Uterus (tissue), 4 donors: Measurements from ENCODE around the gene OPRM1. TPM values are rescaled to one million over a fixed set of nuclear protein-coding genes. Genes with fewer than 3 reads are reported as not detected.

Source experiments
- DNase-seq, 2 donors: peaks; one replicate each; pipeline ENCODE4 v3.0.0-alpha.2; 2019 to 2020
- H3K27ac ChIP-seq, 2 donors: fragments of 200-600 bp; sonication (generic); 1 replicate in 1 of 2; 2 replicates in 1 of 2; pipeline ENCODE4 v1.5.1; 2016 to 2018
- H3K27me3 ChIP-seq, 2 donors: fragments of 200-600 bp; sonication (generic); one replicate each; pipeline ENCODE4 v1.5.1; 2018 to 2019; ENCODE audit warnings: control low read depth in 1 of 2
- H3K36me3 ChIP-seq, 2 donors: fragments of 200-600 bp; sonication (generic); one replicate each; pipeline ENCODE4 v1.5.1; 2019; ENCODE audit warnings: control low read depth in 1 of 2
- H3K4me1 ChIP-seq, 2 donors: fragments of 200-600 bp; sonication (generic); one replicate each; pipeline ENCODE4 v1.5.1; 2018 to 2019; ENCODE audit warnings: control low read depth in 1 of 2
- H3K4me3 ChIP-seq, 2 donors: fragments of 200-600 bp; sonication (generic); 1 replicate in 1 of 2; 2 replicates in 1 of 2; pipeline ENCODE4 v1.5.1; 2018 to 2019; ENCODE audit warnings: mild to moderate bottlenecking in 1 of 2
- H3K9me3 ChIP-seq, 2 donors: fragments of 200-600 bp; sonication (generic); one replicate each; pipeline ENCODE4 v1.5.1; 2019; ENCODE audit warnings: control low read depth in 1 of 2
- CTCF ChIP-seq, 4 experiments: fragments of 200-600 bp in 2 of 4; fragments of 450-650 bp in 2 of 4; sonication (generic) in 2 of 4; IDR thresholded peaks; one replicate each; pipeline ENCODE4 v1.5.1; 2016 to 2019; ENCODE audit warnings: antibody characterized with exemption in 4 of 4, mild to moderate bottlenecking in 2 of 4, moderate library complexity in 1 of 4
- POLR2A ChIP-seq, 2 donors: fragments of 450-650 bp; IDR thresholded peaks; one replicate each; pipeline ENCODE4 v1.6.1; 2016; ENCODE audit warnings: antibody characterized with exemption in 2 of 2, mild to moderate bottlenecking in 1 of 2, moderate library complexity in 1 of 2
- intact Hi-C: fragments of 100-400 bp; cut with DNase I; formaldehyde crosslinking; loops from one replicate; pipeline ENCODE4 v1.15.1; 2023; ENCODE audit warnings: low total_unique reads
- total RNA-seq, 4 donors: library from RNA; depleted of rRNA in 3 of 4; stranded (reverse); fragments of >200 nt in 3 of 4; gene quantifications; one replicate each; pipeline versions ENCODE4 v1.1.0 to v1.2.4, GENCODE V29; 2014 to 2023
- donor health status: DM: yes; HTN: yes; CAD: no.

The OPRM1 gene
- total RNA-seq, 4 donors from 2014 or later: 0.14 TPM; not detected in 3

- Histone ChIP-seq H3K27me3 (no peaks in the 10 kb centered on the region), H3K9me3 (no peaks in the 10 kb centered on the region), H3K4me3 (no peak overlapping the region), H3K27ac (no peak overlapping the region), H3K36me3 (no peaks in the 10 kb centered on the region), H3K4me1 (no peaks in the 10 kb centered on the region)
- no peak for DNase-seq
- intact Hi-C loops: no loop called here
- TF ChIP-seq POLR2A (IDR thresholded peaks at IDR 0.05): no peak
- no peak for TF ChIP-seq CTCF (IDR thresholded peaks at IDR 0.05)
Observed at GRCh38 chr6:154138793-154139192, 99.8 kb downstream of the OPRM1 start.

- DNase-seq: no peak
- H3K9me3 ChIP-seq: no peaks in the 10 kb centered on the region
- no peaks in the 10 kb centered on the region for H3K4me1 ChIP-seq
- H3K36me3 ChIP-seq: no peaks in the 10 kb centered on the region
- no peak overlapping the region for H3K27ac ChIP-seq
- no peak for TF ChIP-seq POLR2A (IDR thresholded peaks at IDR 0.05)
- no peaks in the 10 kb centered on the region for H3K27me3 ChIP-seq
- H3K4me3 ChIP-seq: no peak overlapping the region
- intact Hi-C loops: no loop called here
Observed at GRCh38 chr6:154139892-154140291, 100.9 kb downstream of the OPRM1 start.

- Histone ChIP-seq H3K4me3 (no peak overlapping the region), H3K9me3 (no peaks in the 10 kb centered on the region), H3K36me3 (no peaks in the 10 kb centered on the region), H3K27me3 (no peaks in the 10 kb centered on the region), H3K4me1 (no peaks in the 10 kb centered on the region), H3K27ac (no peak overlapping the region)
- TF ChIP-seq POLR2A (IDR thresholded peaks at IDR 0.05) (no peak), CTCF (IDR thresholded peaks at IDR 0.05) (no peak)
- no peak for DNase-seq
- intact Hi-C loops: no loop called here
Observed at GRCh38 chr6:154140743-154141142, 101.7 kb downstream of the OPRM1 start.

GRCh38 chr6:154143753-154144152 lies 104.7 kb downstream of the OPRM1 start:
- no peak overlapping the region for H3K27ac ChIP-seq
- intact Hi-C loops: no loop called here
- no peak for DNase-seq
- no peak for TF ChIP-seq POLR2A (IDR thresholded peaks at IDR 0.05)
- TF ChIP-seq CTCF (IDR thresholded peaks at IDR 0.05): no peak
- no peaks in the 10 kb centered on the region for H3K4me1 ChIP-seq
- no peak overlapping the region for H3K4me3 ChIP-seq
- no peaks in the 10 kb centered on the region for H3K27me3 ChIP-seq
- no peaks in the 10 kb centered on the region for H3K36me3 ChIP-seq
- no peaks in the 10 kb centered on the region for H3K9me3 ChIP-seq

GRCh38 chr6:154154389-154154967 lies 115.4 kb downstream of the OPRM1 start:
- Histone ChIP-seq H3K9me3 (no peaks in the 10 kb centered on the region), H3K27me3 (no peaks in the 10 kb centered on the region), H3K27ac (no peak overlapping the region), H3K4me3 (no peak overlapping the region), H3K36me3 (no peaks in the 10 kb centered on the region), H3K4me1 (no peaks in the 10 kb centered on the region)
- peak; percentile 37 to 70 for DNase-seq
- no peak for TF ChIP-seq POLR2A (IDR thresholded peaks at IDR 0.05)
- TF ChIP-seq CTCF (IDR thresholded peaks at IDR 0.05): peak; percentile 67 to 92 (median 78)
- intact Hi-C loops: no loop called here
